Neural progenitor cell (in vitro differentiated cells): ENCODE results near the gene SDK2. TPM values are rescaled to one million over a fixed set of nuclear protein-coding genes. Genes with fewer than 3 reads are reported as not detected.

Experiments
- DNase-seq: peaks from one replicate; pipeline ENCODE4 v3.0.0-alpha.2; 2016; ENCODE audit warnings: low spot score
- H2AFZ ChIP-seq: fragments of 200-600 bp; sonication (generic); replicated peaks from 2 replicates; pipeline ENCODE4 v1.6.1; 2016; ENCODE audit warnings: antibody characterized with exemption
- H3F3A ChIP-seq: fragments of 200-600 bp; sonication (generic); 2 replicates; pipeline ENCODE4 v1.6.1; 2016; ENCODE audit warnings: antibody characterized with exemption, low read depth
- H3K27ac ChIP-seq: fragments of 200-600 bp; sonication (generic); 2 replicates; pipeline ENCODE4 v1.5.1; 2016; ENCODE audit warnings: mild to moderate bottlenecking
- H3K27me3 ChIP-seq: fragments of 200-600 bp; sonication (generic); 2 replicates; pipeline ENCODE4 v1.6.1; 2016; ENCODE audit warnings: mild to moderate bottlenecking, moderate library complexity
- H3K36me3 ChIP-seq: fragments of 200-600 bp; sonication (generic); 2 replicates; pipeline ENCODE4 v1.5.1; 2016
- H3K4me1 ChIP-seq: fragments of 200-600 bp; sonication (generic); 2 replicates; pipeline ENCODE4 v1.6.1; 2016; ENCODE audit warnings: mixed run types
- H3K4me2 ChIP-seq: fragments of 200-600 bp; sonication (generic); 2 replicates; pipeline ENCODE4 v1.6.1; 2016
- H3K4me3 ChIP-seq: fragments of 200-600 bp; sonication (generic); 2 replicates; pipeline ENCODE4 v1.5.1; 2016
- H3K79me2 ChIP-seq: fragments of 200-600 bp; sonication (generic); 2 replicates; pipeline ENCODE4 v1.6.1; 2016; ENCODE audit warnings: low read depth
- H3K9ac ChIP-seq: fragments of 200-600 bp; sonication (generic); 2 replicates; pipeline ENCODE4 v1.6.1; 2016
- H3K9me3 ChIP-seq: fragments of 200-600 bp; sonication (generic); 2 replicates; pipeline ENCODE4 v1.5.1; 2016; ENCODE audit warnings: low read depth
- H4K20me1 ChIP-seq: fragments of 200-600 bp; sonication (generic); 2 replicates; pipeline ENCODE4 v1.6.1; 2016; ENCODE audit warnings: low read depth
- H3K27ac Mint-ChIP-seq: 3 replicates; pipeline ENCODE4 v1.8.0; 2021; ENCODE audit warnings: mixed read lengths
- H3K27me3 Mint-ChIP-seq: 2 replicates; pipeline ENCODE4 v1.8.0; 2022; ENCODE audit warnings: low read depth, mild to moderate bottlenecking, inconsistent platforms, moderate library complexity, mixed read lengths; ENCODE audit not compliant: insufficient read depth
- H3K36me3 Mint-ChIP-seq: 3 replicates; pipeline ENCODE4 v1.8.0; 2021; ENCODE audit warnings: mixed read lengths
- H3K4me1 Mint-ChIP-seq: 3 replicates; pipeline ENCODE4 v1.8.0; 2021; ENCODE audit warnings: mixed read lengths
- H3K4me3 Mint-ChIP-seq: 3 replicates; pipeline ENCODE4 v1.8.0; 2021; ENCODE audit warnings: mild to moderate bottlenecking, moderate library complexity, mixed read lengths
- H3K9me3 Mint-ChIP-seq: 3 replicates; pipeline ENCODE4 v1.8.0; 2020; ENCODE audit warnings: mixed read lengths
- CTCF ChIP-seq: fragments of 200-600 bp; sonication (generic); IDR thresholded peaks from 2 replicates; pipeline ENCODE4 v1.5.1; 2017; ENCODE audit warnings: antibody characterized with exemption, mild to moderate bottlenecking
- EZH2 ChIP-seq: fragments of 200-600 bp; sonication (generic); IDR thresholded peaks from 2 replicates; pipeline ENCODE4 v1.6.1; 2017; ENCODE audit warnings: antibody characterized with exemption, mild to moderate bottlenecking, moderate library complexity
- EZH2phosphoT487 ChIP-seq: fragments of 200-600 bp; sonication (generic); IDR thresholded peaks from 2 replicates; pipeline ENCODE4 v1.6.1; 2017; ENCODE audit warnings: antibody characterized with exemption
- total RNA-seq: library from RNA; depleted of rRNA; stranded (reverse); fragments of >200 nt; gene quantifications from 2 replicates; pipeline ENCODE4 v1.2.3, GENCODE V29; 2015; ENCODE audit warnings: low replicate concordance

SDK2 gene
- total RNA-seq, 1 donor from 2014 or later, result 15.3 TPM

- H4K20me1 ChIP-seq, result peaks cover 99% of the 10 kb centered on the region
- H3K4me2 ChIP-seq, result no peak overlapping the region
- no peak overlapping the region for H3K9ac ChIP-seq
Measured at GRCh38 chr17:73531158-73531557, 113.1 kb downstream of the SDK2 start.

GRCh38 chr17:73528679-73529078 lies 115.6 kb downstream of the SDK2 start:
- no peak overlapping the region for H3K27ac ChIP-seq
- no peak for TF ChIP-seq EZH2
- no peak for TF ChIP-seq EZH2phosphoT487
- TF ChIP-seq CTCF, result no peak
- no peak overlapping the region for H3K4me3 Mint-ChIP-seq

More at GRCh38 chr17:73531158-73531557, 113.1 kb downstream of the SDK2 start:
- DNase-seq, result no peak
- peaks cover 4% of the 10 kb centered on the region for H3F3A ChIP-seq
- TF ChIP-seq EZH2phosphoT487 (no peak), CTCF (no peak)
- H2AFZ ChIP-seq, result no peak overlapping the region
- peaks cover 33% of the 10 kb centered on the region for H3K4me1 ChIP-seq
- peaks cover 13% of the 10 kb centered on the region for H3K27me3 Mint-ChIP-seq
- no peaks in the 10 kb centered on the region for H3K36me3 ChIP-seq
- peaks cover 26% of the 10 kb centered on the region for H3K79me2 ChIP-seq
- H3K36me3 Mint-ChIP-seq, result peaks cover 14% of the 10 kb centered on the region
- no peak overlapping the region for H3K4me3 ChIP-seq
- no peaks in the 10 kb centered on the region for H3K27me3 ChIP-seq
- peak overlapping the region; percentile 43 for H3K27ac Mint-ChIP-seq
- no peaks in the 10 kb centered on the region for H3K9me3 Mint-ChIP-seq
- no peaks in the 10 kb centered on the region for H3K9me3 ChIP-seq
- H3K4me1 Mint-ChIP-seq, result peaks cover 57% of the 10 kb centered on the region
- no peak overlapping the region for H3K4me3 Mint-ChIP-seq
- H3K27ac ChIP-seq, result no peak overlapping the region

GRCh38 chr17:73526952-73527351 lies 117.3 kb downstream of the SDK2 start:
- H3K79me2 ChIP-seq, result peaks cover 8% of the 10 kb centered on the region
- no peaks in the 10 kb centered on the region for H3F3A ChIP-seq
- no peak overlapping the region for H2AFZ ChIP-seq
- H4K20me1 ChIP-seq, result peaks cover 99% of the 10 kb centered on the region
- peaks cover 8% of the 10 kb centered on the region for H3K27me3 Mint-ChIP-seq
- H3K27me3 ChIP-seq, result no peaks in the 10 kb centered on the region
- TF ChIP-seq CTCF (no peak), EZH2phosphoT487 (no peak), EZH2 (no peak)
- no peak overlapping the region for H3K9ac ChIP-seq
- no peaks in the 10 kb centered on the region for H3K9me3 ChIP-seq
- no peak overlapping the region for H3K4me2 ChIP-seq
- DNase-seq, result no peak
- no peak overlapping the region for H3K4me3 Mint-ChIP-seq
- H3K27ac ChIP-seq, result no peak overlapping the region
- no peak overlapping the region for H3K4me3 ChIP-seq
- H3K9me3 Mint-ChIP-seq, result no peaks in the 10 kb centered on the region
- no peaks in the 10 kb centered on the region for H3K4me1 ChIP-seq
- no peak overlapping the region for H3K27ac Mint-ChIP-seq
- no peaks in the 10 kb centered on the region for H3K36me3 ChIP-seq
- H3K36me3 Mint-ChIP-seq, result peaks cover 14% of the 10 kb centered on the region
- peaks cover 32% of the 10 kb centered on the region for H3K4me1 Mint-ChIP-seq

More at GRCh38 chr17:73528679-73529078, 115.6 kb downstream of the SDK2 start:
- Histone ChIP-seq H3K4me3 (no peak overlapping the region), H3F3A (no peaks in the 10 kb centered on the region), H3K79me2 (peaks cover 8% of the 10 kb centered on the region), H3K4me1 (peaks cover 11% of the 10 kb centered on the region), H2AFZ (no peak overlapping the region), H4K20me1 (peaks cover 99% of the 10 kb centered on the region), H3K36me3 (no peaks in the 10 kb centered on the region), H3K4me2 (no peak overlapping the region), H3K9ac (no peak overlapping the region), H3K27me3 (no peaks in the 10 kb centered on the region), H3K9me3 (no peaks in the 10 kb centered on the region)
- Mint-ChIP-seq H3K27ac (no peak overlapping the region), H3K4me1 (peaks cover 37% of the 10 kb centered on the region), H3K9me3 (no peaks in the 10 kb centered on the region), H3K36me3 (peaks cover 14% of the 10 kb centered on the region), H3K27me3 (peaks cover 8% of the 10 kb centered on the region)
- DNase-seq, result no peak
